Stimulated activated CD8-positive, alpha-beta memory T cell treated with anti-CD3 and anti-CD28 coated beads, Interleukin-4, amount 100 ng/mL, for 4 hours (primary cell): ENCODE data around the gene EFNB3.

Source experiments
- DNase-seq, 2 donors: peaks; one replicate each; pipeline ENCODE4 v3.0.0-alpha.2; 2020; ENCODE audit warnings: low read depth in 2 of 2, low spot score in 1 of 2

Gene EFNB3

GRCh38 chr17:7700510-7700909, 4.5 kb upstream of the EFNB3 start:
- no peak for DNase-seq

GRCh38 chr17:7701681-7702080, 3.3 kb upstream of the EFNB3 start:
- DNase-seq = no peak

GRCh38 chr17:7702776-7703175, 2.2 kb upstream of the EFNB3 start:
- DNase-seq = no peak

DNA sequence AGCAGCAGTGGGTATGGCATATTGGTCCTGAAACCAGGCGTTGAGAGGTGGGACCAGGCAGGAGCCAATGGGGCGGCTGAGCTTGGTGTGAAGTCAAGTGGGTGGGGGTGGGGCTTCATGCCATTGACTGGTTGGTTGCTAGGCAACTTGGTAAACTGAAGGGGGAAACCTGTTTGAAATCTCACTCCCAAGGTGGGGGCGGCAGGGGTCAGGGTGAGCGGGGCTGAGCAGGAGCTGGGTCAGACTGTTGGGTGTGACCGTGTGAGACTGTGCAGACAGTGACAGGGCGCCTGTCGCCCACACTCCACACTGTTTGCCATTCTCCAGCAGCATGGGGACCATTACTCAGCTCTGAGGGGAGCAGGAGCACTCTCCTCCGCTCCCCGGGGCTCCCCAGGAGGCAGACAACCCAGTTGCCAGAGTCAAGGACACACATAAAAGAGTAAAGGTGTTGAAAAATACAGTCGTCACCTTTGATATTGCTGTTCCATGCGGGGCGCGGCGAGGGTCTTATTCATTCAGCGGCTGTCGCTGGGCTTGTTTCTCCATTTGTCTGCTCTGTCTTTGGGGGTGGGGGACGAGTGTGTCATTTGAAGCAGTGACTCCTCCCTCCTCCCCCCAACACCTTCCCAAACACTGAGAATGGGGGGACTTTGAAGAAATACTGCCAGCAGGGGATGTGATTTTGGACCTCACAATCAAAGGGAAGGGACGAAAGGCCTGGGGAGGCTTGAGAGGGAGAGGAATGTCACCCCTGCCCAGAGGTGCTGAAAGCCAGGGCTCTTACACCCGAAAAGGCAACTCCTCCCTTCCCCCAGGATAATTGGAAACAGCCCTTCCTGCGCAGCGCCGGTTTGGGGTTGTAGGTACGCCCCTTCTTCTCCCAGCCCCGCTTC, 1.2 kb upstream of the EFNB3 start:
- DNase-seq = no peak

GRCh38 chr17:7705269-7706255, 560 bp downstream of the EFNB3 start:
- DNase-seq = no peak

GRCh38 chr17:7706631-7707354, 1.8 kb downstream of the EFNB3 start:
- no peak for DNase-seq

DNA sequence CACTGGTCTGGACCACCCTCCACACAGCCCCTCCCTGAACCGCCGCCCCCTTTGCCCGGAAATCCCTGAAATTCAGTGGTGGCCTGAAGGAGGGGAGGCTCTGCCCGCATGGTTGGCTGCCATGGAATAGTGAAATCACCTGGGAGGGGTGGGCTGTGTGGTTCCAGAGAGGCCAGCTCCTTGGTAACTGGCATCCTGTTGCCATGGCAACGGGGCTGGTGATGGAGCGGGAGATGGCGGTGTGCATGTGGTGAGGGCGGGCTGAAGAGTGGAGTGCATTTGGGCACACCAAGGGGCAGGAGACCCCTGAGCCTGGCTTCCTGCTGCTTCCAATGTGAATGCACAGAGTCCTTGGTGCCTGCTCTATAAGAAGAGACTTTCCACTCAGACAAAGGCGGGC, 2.4 kb downstream of the EFNB3 start:
- DNase-seq = no peak

DNA sequence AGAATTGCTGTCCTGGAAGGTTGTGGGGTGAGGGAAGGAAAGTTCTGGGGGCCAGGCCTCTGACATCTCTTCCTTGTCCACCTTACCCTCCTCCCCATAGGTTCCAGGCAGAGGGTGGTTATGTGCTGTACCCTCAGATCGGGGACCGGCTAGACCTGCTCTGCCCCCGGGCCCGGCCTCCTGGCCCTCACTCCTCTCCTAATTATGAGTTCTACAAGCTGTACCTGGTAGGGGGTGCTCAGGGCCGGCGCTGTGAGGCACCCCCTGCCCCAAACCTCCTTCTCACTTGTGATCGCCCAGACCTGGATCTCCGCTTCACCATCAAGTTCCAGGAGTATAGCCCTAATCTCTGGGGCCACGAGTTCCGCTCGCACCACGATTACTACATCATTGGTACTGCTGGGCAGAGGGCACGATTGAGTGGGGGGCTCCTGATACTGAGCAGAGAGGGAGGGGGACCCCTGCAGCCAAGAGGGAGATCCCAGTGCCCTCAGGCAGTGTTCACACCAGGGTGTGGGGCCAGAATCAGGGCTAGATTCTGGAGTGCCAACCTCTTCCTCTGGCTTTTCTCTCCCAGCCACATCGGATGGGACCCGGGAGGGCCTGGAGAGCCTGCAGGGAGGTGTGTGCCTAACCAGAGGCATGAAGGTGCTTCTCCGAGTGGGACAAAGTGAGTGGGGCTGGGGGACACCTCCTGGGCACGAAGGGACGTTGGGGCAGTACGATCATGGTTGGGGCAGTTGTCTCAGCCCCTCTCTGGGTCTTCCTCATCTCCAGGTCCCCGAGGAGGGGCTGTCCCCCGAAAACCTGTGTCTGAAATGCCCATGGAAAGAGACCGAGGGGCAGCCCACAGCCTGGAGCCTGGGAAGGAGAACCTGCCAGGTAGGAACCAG, 3.1 kb downstream of the EFNB3 start:
- no peak for DNase-seq

DNA sequence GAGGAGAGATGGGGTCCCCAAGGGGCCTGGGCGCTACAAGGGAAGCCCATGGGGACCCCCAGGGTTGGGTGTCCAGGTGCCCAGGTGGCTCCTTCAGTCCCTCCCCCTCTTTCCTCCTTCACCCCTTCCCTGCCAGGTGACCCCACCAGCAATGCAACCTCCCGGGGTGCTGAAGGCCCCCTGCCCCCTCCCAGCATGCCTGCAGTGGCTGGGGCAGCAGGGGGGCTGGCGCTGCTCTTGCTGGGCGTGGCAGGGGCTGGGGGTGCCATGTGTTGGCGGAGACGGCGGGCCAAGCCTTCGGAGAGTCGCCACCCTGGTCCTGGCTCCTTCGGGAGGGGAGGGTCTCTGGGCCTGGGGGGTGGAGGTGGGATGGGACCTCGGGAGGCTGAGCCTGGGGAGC, 4.0 kb downstream of the EFNB3 start:
- DNase-seq = no peak

DNA sequence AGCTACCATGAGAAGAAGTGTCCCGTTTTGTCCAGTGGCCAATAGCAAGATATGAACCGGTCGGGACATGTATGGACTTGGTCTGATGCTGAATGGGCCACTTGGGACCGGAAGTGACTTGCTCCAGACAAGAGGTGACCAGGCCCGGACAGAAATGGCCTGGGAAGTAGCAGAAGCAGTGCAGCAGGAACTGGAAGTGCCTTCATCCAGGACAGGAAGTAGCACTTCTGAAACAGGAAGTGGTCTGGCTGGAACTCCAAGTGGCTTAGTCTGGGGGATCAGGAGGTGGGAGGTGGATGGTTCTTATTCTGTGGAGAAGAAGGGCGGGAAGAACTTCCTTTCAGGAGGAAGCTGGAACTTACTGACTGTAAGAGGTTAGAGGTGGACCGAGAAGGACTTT, 5.3 kb downstream of the EFNB3 start:
- no peak for DNase-seq

- DNase-seq = no peak
Measured at GRCh38 chr17:7711051-7711755, 6.2 kb downstream of the EFNB3 start.

DNA sequence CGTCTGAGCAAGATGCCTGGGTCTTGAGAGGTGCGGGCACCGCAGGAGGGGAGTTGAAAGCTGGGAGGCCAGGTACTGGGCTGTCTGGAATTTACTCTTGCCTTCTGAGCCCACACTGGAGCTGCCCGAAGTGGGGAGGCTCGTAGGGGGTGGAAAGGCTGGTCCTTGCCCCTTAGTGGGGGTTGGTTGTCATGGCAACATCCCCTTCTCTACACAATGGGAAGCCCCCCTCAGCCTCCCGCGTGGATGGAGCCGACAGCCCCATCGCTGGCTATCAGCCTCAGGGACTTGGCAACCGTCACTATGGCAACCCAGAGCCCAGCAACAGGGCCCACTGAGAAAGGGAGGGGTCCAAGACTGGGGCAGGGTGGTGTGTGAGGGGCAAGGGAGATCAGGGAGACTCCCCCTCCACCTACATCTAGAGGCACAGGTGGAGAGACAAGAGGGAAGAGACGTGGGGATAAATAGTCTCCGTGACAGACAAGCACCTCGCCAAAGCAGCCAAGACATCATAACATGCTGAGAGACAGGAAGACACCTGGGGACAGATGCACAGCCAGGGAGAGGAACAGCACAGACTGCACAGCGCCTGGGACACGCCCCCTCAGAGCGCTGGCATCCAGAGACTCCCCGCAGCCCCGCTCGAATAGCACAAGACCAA, 7.2 kb downstream of the EFNB3 start:
- DNase-seq = no peak

- no peak for DNase-seq
Measured at GRCh38 chr17:7713782-7714181, 8.8 kb downstream of the EFNB3 start.

DNA sequence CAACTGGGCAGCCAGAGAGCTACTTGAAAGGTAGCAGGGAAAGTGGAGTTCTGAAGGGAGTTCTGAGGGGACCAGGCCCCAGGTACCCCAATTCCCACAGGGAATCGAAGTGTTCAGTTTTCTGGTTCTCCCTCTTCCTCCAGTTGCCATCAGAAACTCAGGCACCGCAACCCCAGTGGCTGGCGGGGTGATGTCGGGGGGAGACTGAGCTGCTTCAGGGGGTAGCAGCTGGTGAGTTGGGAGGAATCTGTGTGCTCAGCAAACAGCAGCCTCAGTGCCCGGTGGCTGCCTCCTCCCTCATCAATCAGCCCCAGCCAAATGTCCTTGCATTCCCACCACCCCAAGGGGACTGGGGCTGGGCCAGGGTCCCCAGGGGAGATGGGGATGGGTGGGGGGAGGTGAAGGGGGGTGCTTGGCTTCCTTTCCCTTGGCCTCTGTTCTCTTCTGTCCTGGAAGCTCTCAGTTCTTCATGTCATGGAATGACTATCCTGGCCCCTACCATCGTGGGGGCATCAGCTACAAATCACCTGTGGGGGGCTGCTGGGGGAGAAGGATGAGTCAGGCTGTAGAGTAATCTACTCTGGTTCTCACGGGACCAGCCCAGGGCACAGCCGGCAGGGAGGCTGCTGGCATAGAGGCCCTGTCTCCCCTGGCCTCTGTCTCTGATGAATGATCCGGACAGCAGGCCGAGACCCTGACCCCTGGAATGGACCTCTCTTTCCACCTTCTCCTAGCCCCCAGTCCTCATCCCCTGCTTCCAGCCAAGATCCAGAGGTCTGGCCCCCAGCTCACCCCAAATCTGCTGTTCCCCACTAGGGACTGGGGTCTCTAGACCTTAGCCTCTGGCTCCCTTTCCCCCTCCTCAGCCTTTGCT, 10.0 kb downstream of the EFNB3 start:
- DNase-seq = no peak

- no peak for DNase-seq
Measured at GRCh38 chr17:7715936-7716886, 11.2 kb downstream of the EFNB3 start.

- no peak for DNase-seq
Measured at GRCh38 chr17:7716901-7717755, 12.1 kb downstream of the EFNB3 start, which contains the start of gene DNAH2. Gene DNAH2 (plus strand): TSS chr17:7717744. CDS start chr17:7719735, 1,991 bp downstream.
